Adrenal gland (tissue), 12 donors: ENCODE measurements around the gene ABCA1. TPM values are rescaled to one million over a fixed set of nuclear protein-coding genes. Genes with fewer than 3 reads are reported as not detected.
A peak's percentile ranks its signal among the peaks of the same experiment; 100 is the strongest.
"Not testable (repeated sequence)": the region's sequence is repeated elsewhere in the genome, so short reads cannot be mapped to it uniquely, and the experiment has no call there.

ENCODE experiments used
- DNase-seq, 7 donors: peaks; one replicate each; pipeline ENCODE4 v3.0.0-alpha.2; 2019 to 2020
- H3K27ac ChIP-seq, 5 donors: fragments of 200-600 bp; sonication (generic) in 4 of 5; 1 replicate in 3 of 5; 2 replicates in 2 of 5; pipeline versions ENCODE4 v1.5.1 to v1.8.0; 2016 to 2020; ENCODE audit warnings: mild to moderate bottlenecking in 1 of 5
- H3K27me3 ChIP-seq: fragments of 200-600 bp; 2 replicates; pipeline ENCODE4 v1.8.0; 2021
- H3K36me3 ChIP-seq, 2 donors: fragments of 200-600 bp; replicated peaks in 1 of 2; 1 replicate in 1 of 2; 2 replicates in 1 of 2; pipeline versions ENCODE4 v1.5.1 to v1.8.0; 2018 to 2022
- H3K4me1 ChIP-seq, 2 donors: fragments of 200-600 bp; replicated peaks in 1 of 2; 1 replicate in 1 of 2; 2 replicates in 1 of 2; pipeline versions ENCODE4 v1.5.1 to v1.8.0; 2018 to 2021
- H3K4me3 ChIP-seq, 4 donors: fragments of 200-600 bp; sonication (generic) in 3 of 4; one replicate each; pipeline ENCODE4 v1.5.1; 2016 to 2018
- H3K9me3 ChIP-seq, 3 donors: fragments of 200-600 bp; sonication (generic) in 1 of 3; replicated peaks in 1 of 3; 1 replicate in 2 of 3; 2 replicates in 1 of 3; pipeline versions ENCODE4 v1.5.1 to v1.8.0; 2016 to 2021
- POLR2A ChIP-seq, 2 donors: fragments of 450-650 bp; IDR thresholded peaks; one replicate each; pipeline ENCODE4 v1.6.1; 2017; ENCODE audit warnings: antibody characterized with exemption in 2 of 2, mild to moderate bottlenecking in 2 of 2, moderate library complexity in 1 of 2
- WGBS, 4 donors: extraction: QIAGEN DNeasy Blood & Tissue Kit in 2 of 4; methylation state at CpG; one replicate each; pipeline versions ENCODE4 v1.1.5 to v1.1.7; 2013 to 2017; 5-methylcytosine and 5-hydroxymethylcytosine counted together
- intact Hi-C, 2 donors: fragments of 100-400 bp; cut with DNase I; formaldehyde crosslinking; loops; one replicate each; pipeline versions ENCODE4 v1.14.1 to v1.15.0; 2022 to 2023
- polyA plus RNA-seq, 3 donors: library from polyadenylated mRNA; stranded (reverse); fragments of 200-250 nt in 2 of 3; fragments of 350-450 nt in 1 of 3; fragmentation: Illumina TruSeq in 1 of 3; extraction: RNeasy Lipid Tissue Mini Kit (QIAGEN cat#74804) in 1 of 3; gene quantifications; one replicate each; pipeline ENCODE4 v1.2.3, GENCODE V29; 2013 to 2014
- total RNA-seq, 9 donors: library from RNA; depleted of rRNA in 4 of 9; stranded (reverse); fragments of >200 nt in 4 of 9; fragments of 120-200 nt in 1 of 9; fragmentation: NEBNext Ultra II Directional in 1 of 9; extraction: Animal tissue kit (Norgen Biotek cat#: 25700) in 1 of 9; gene quantifications; one replicate each; pipeline versions ENCODE4 v1.1.0 to v1.2.4, GENCODE V29; 2013 to 2023
- TF ChIP-seq, protein P1 (sequence below), 6 experiments: fragments of 450-650 bp in 4 of 6; fragments of 200-600 bp in 2 of 6; sonication (generic) in 1 of 6; IDR thresholded peaks; 1 replicate in 5 of 6; 2 replicates in 1 of 6; pipeline versions ENCODE4 v1.5.1 to v1.8.0; 2016 to 2021; ENCODE audit warnings: antibody characterized with exemption in 6 of 6, mild to moderate bottlenecking in 2 of 6, moderate library complexity in 1 of 6
- donor health status: healthy with polysubstance abuse.
- donor health status: Bipolar disorder and iron deficiency.
- donor health status: DM: yes; HTN: yes; CAD: no.
- donor health status: DM: no; HTN: no; CAD: no.
- donor health status: DM: no; HTN: no; CAD: no.
- donor health status: DM: yes; HTN: yes; CAD: no.

ABCA1 gene
- total and polyA plus RNA-seq, 12 donors: 26.8 to 446 (median 134) TPM

DNA sequence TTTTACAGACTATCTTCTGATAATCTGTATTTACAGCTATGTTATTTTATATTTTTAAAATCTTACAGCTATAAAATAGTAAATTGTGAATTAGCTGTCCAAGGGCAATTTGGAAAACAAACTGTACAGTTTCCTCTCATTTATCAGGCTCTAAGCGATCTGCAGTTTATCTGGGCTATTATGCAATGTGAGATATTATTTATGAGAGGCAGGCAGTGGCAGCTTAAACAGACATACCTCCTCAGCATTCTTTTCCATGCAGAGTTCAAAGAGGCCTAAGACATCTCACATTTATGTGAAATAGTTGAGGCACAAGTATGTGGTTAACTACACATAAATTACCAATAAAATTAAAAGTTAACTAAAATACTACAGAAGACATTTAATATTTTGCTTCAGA is 153.8 kb downstream of the ABCA1 start:
- no peak for DNase-seq
- TF ChIP-seq, protein P1, sequence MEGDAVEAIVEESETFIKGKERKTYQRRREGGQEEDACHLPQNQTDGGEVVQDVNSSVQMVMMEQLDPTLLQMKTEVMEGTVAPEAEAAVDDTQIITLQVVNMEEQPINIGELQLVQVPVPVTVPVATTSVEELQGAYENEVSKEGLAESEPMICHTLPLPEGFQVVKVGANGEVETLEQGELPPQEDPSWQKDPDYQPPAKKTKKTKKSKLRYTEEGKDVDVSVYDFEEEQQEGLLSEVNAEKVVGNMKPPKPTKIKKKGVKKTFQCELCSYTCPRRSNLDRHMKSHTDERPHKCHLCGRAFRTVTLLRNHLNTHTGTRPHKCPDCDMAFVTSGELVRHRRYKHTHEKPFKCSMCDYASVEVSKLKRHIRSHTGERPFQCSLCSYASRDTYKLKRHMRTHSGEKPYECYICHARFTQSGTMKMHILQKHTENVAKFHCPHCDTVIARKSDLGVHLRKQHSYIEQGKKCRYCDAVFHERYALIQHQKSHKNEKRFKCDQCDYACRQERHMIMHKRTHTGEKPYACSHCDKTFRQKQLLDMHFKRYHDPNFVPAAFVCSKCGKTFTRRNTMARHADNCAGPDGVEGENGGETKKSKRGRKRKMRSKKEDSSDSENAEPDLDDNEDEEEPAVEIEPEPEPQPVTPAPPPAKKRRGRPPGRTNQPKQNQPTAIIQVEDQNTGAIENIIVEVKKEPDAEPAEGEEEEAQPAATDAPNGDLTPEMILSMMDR (IDR thresholded peaks at IDR 0.05): no peak
- TF ChIP-seq POLR2A (IDR thresholded peaks at IDR 0.05): peak in 1 of 2 donors; percentile 14
- Histone ChIP-seq H3K4me3 (no peak overlapping the region), H3K9me3 (no peaks in the 10 kb centered on the region), H3K4me1 (peaks cover 21 to 79% of the 10 kb centered on the region in 2 donors), H3K36me3 (no peaks in the 10 kb centered on the region), H3K27me3 (no peaks in the 10 kb centered on the region), H3K27ac (peak overlapping the region; percentile 41 to 82 (median 55))
- intact Hi-C loops: no loop called here
- 6 to 25% (median 11%) methylated on average over 1 of the region's 1 CpG for WGBS, 4 donors

DNA sequence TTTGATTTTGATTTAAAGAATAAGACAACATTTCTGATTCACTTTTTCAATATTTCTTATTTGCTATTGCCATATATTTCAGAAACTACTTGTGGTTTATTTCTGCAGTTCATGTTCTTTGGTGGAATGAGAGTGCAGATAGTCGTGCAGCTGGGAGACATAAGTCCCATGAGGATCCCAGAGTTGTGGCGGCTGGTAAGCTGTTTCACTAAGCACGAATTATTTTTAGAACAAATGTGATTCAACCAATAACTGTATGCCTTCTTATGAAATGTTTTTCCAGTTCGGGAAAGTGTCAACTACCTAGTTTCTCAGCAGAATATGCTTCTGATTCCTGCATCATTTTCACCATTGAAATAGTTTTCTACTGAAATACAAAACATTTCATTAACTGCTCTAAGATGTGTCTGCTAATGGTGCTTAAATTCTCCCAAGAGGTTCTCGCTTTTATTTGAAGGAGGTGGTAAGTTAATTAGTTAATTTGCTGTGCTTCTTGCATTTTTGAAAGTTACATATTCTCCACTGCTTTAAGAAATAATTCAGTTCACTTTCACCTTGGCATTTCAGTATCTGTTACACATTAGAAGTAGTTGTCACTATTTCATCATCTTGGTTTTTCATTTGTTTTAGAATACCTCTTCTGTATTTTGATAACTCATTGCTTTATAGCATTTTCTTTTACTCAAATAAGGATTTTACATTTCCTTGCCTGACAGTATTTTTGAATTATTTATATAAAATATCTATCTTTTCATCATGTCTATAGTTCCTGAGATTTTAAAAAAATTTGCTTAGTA is 155.0 kb downstream of the ABCA1 start:
- TF ChIP-seq, protein P1 (IDR thresholded peaks at IDR 0.05): no peak
- no peak for TF ChIP-seq POLR2A (IDR thresholded peaks at IDR 0.05)
- intact Hi-C loops: no loop called here
- Histone ChIP-seq H3K4me3 (peak overlapping the region in 1 of 4 donors; percentile 23), H3K27ac (peak overlapping the region; percentile 49 to 82 (median 72)), H3K27me3 (no peaks in the 10 kb centered on the region), H3K4me1 (peaks cover 21 to 76% of the 10 kb centered on the region in 2 donors), H3K9me3 (no peaks in the 10 kb centered on the region), H3K36me3 (no peaks in the 10 kb centered on the region)
- peak in 3 of 7 donors; percentile 42 to 56 (median 46) for DNase-seq
- 19 to 33% (median 26%) methylated on average over 5 of the region's 5 CpGs for WGBS, 4 donors

DNA sequence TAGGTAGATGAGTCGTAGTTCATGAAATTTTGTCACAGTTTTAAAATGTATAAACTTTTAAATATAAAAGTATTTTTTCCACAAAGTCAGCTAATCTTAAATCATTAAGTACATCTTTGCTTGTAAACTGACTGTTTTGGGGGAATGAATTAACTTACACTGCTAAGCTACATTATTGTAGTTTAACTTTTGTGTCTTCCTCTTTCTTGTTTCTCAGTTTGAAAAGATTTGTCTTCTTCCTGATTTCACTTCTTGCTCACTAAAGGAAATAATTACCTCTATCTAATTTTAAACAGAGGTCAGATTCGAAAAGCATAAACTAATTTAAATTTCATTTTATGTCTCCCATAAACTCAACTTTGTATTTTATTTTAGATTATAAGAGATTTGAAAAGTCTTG is 158.3 kb downstream of the ABCA1 start:
- H3K27me3 ChIP-seq: no peaks in the 10 kb centered on the region
- DNase-seq: no peak
- intact Hi-C loops: no loop called here
- no peaks in the 10 kb centered on the region for H3K9me3 ChIP-seq
- peak overlapping the region in 3 of 5 donors; percentile 18 to 67 (median 29) for H3K27ac ChIP-seq
- no peaks in the 10 kb centered on the region for H3K36me3 ChIP-seq
- H3K4me1 ChIP-seq: peaks cover 15 to 61% of the 10 kb centered on the region in 2 donors
- H3K4me3 ChIP-seq: no peak overlapping the region
- TF ChIP-seq, protein P1 (IDR thresholded peaks at IDR 0.05): no peak
- TF ChIP-seq POLR2A (IDR thresholded peaks at IDR 0.05): no peak
- WGBS, 4 donors: 73 to 75% (median 74%) methylated on average over 2 of the region's 2 CpGs

DNA sequence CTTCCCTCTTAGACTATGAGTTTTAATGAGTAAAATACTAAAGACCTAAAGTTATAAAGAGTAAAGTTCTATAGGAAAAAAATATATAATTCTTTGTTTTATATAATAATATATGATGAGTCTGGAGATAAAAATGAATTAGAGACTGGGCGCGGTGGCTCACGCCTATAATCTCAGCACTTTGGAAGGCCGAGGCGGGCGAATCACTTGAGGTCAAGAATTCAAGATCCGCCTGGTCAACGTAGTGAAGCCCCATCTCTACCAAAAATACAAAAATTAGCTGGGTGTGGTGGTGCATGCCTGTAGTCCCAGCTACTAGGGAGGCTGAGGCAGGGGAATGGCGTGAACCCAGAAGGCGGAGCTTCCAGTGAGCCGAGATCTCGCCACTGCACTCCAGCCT is 158.9 kb downstream of the ABCA1 start:
- H3K36me3 ChIP-seq, H3K27ac ChIP-seq, H3K9me3 ChIP-seq, H3K4me3 ChIP-seq, intact Hi-C loops, H3K27me3 ChIP-seq, DNase-seq: not testable (repeated sequence)
- 95 to 99% (median 97%) methylated on average over 11 to 12 of the region's 12 CpGs for WGBS, 4 donors
- peaks cover 15 to 57% of the 10 kb centered on the region in 2 donors for H3K4me1 ChIP-seq

GRCh38 chr9:104767507-104767906 is 160.4 kb downstream of the ABCA1 start:
- no peak for DNase-seq
- no peaks in the 10 kb centered on the region for H3K27me3 ChIP-seq
- peaks cover 5 to 43% of the 10 kb centered on the region in 2 donors for H3K4me1 ChIP-seq
- H3K4me3 ChIP-seq: no peak overlapping the region
- TF ChIP-seq, protein P1 (IDR thresholded peaks at IDR 0.05): no peak
- no peak for TF ChIP-seq POLR2A (IDR thresholded peaks at IDR 0.05)
- no peaks in the 10 kb centered on the region for H3K36me3 ChIP-seq
- intact Hi-C loops: no loop called here
- no peaks in the 10 kb centered on the region for H3K9me3 ChIP-seq
- no peak overlapping the region for H3K27ac ChIP-seq
- 93 to 99% (median 98%) methylated on average over 3 of the region's 3 CpGs for WGBS, 4 donors
